ENCODE results near the gene MMS19.

DNA sequence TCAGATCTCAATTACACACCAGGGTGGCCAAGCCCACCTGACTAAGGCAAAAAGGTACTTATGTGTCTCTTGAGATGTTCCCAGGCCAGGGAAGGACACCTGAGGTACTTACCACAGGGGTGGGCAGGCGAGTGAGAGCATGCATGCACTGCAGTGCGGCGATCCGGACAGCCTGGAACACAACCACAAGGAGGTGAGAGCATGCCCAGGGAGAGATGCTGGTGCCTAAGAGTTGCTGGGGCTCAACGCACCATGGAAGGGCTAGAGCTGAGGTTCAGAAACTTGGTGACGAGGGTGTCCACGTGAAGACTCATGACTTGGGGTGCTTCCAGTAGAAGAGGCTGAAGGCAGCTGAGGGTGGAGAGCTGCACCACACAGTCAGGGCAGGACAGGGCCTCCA is 39.1 kb downstream of the MMS19 start:
- TF ChIP-seq, protein P1, sequence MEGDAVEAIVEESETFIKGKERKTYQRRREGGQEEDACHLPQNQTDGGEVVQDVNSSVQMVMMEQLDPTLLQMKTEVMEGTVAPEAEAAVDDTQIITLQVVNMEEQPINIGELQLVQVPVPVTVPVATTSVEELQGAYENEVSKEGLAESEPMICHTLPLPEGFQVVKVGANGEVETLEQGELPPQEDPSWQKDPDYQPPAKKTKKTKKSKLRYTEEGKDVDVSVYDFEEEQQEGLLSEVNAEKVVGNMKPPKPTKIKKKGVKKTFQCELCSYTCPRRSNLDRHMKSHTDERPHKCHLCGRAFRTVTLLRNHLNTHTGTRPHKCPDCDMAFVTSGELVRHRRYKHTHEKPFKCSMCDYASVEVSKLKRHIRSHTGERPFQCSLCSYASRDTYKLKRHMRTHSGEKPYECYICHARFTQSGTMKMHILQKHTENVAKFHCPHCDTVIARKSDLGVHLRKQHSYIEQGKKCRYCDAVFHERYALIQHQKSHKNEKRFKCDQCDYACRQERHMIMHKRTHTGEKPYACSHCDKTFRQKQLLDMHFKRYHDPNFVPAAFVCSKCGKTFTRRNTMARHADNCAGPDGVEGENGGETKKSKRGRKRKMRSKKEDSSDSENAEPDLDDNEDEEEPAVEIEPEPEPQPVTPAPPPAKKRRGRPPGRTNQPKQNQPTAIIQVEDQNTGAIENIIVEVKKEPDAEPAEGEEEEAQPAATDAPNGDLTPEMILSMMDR (IDR thresholded peaks at IDR 0.05; ENCODE audit: low read depth, low read length, poor library complexity, severe bottlenecking), result no peak
- no peak for TF ChIP-seq EZH2phosphoT487 (IDR thresholded peaks at IDR 0.05; ENCODE audit: borderline replicate concordance, low read length)
